ENCODE results near the gene PLCD1.

GRCh38 chr3:37957539-37957936 is 71.9 kb downstream of the PLCD1 start:
- no peak for TF ChIP-seq CTCF (conservative IDR thresholded peaks at IDR 0.05)
- no peak for TF ChIP-seq ZFX (IDR thresholded peaks at IDR 0.05)
